ENCODE data around the gene ARHGEF7. TPM values are rescaled to one million over a fixed set of nuclear protein-coding genes. Genes with fewer than 3 reads are reported as not detected.

Gene ARHGEF7
- total RNA-seq, 1 donor, result 52.2 TPM

GRCh38 chr13:111093136-111093535, 22.0 kb upstream of the ARHGEF7 start:
- no peak overlapping the region for H3K4me3 ChIP-seq (ENCODE audit: low read depth, low read length)
- TF ChIP-seq CTCF (IDR thresholded peaks at IDR 0.05; ENCODE audit: insufficient read depth, low read depth, low read length), result no peak
- DNase-seq (ENCODE audit: low read depth), result no peak

DNA sequence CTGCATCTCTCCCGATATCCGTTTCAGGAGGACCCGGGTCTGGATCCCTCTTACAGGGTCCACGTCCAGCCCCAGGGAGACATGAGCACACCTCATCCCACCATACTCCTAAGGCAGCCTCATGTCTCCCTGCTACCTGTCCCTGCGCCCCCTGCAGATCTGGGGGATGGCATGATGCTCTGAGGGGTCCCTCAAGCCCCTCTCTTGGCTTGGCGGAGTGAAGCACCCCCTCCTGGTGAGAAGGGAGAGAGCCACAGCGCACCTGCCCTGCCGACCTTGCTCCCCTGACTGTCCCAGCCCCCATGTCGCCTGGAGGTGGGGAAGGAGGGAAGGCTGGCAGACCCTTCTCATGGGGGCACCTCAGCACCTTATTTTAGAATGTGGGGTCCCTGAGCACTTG, 21.5 kb upstream of the ARHGEF7 start:
- DNase-seq (ENCODE audit: low read depth), result no peak
- TF ChIP-seq CTCF (IDR thresholded peaks at IDR 0.05; ENCODE audit: insufficient read depth, low read depth, low read length), result no peak
- H3K4me3 ChIP-seq (ENCODE audit: low read depth, low read length), result no peak overlapping the region

- no peak overlapping the region for H3K4me3 ChIP-seq (ENCODE audit: low read depth, low read length)
- DNase-seq (ENCODE audit: low read depth), result no peak
- TF ChIP-seq CTCF (IDR thresholded peaks at IDR 0.05; ENCODE audit: insufficient read depth, low read depth, low read length), result no peak
These were observed 19.9 kb upstream of the ARHGEF7 start for GRCh38 chr13:111095031-111095840.

DNA sequence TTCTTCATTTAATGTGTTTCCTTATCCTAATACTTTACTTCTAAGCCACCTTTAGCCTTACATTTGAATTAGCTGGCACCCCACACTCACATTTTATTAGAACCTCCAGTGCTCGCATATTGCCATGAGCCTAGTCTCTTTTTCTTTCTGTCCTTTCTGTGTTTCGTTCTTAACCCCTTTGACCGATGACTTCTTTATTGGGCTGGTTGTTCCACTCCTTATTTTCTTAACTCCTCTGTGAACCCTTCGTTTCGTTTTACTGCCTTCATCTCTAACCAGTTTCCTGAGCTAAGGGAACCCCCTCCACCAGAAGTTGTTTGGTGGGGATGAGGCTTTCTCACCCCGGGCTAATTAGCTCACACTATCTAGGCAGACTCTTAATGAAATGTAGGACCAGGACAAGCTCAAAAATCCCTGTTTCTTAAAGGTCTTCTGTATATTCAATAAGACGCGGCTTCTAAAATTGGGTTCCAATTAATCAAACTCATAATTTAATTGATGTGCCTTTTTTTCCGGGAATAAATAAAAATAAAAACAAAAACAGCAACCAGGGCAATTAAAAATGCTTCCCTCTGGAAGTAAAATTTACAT, 19.1 kb upstream of the ARHGEF7 start:
- DNase-seq (ENCODE audit: low read depth), result no peak
- no peak overlapping the region for H3K4me3 ChIP-seq (ENCODE audit: low read depth, low read length)
- no peak for TF ChIP-seq CTCF (IDR thresholded peaks at IDR 0.05; ENCODE audit: insufficient read depth, low read depth, low read length)

DNA sequence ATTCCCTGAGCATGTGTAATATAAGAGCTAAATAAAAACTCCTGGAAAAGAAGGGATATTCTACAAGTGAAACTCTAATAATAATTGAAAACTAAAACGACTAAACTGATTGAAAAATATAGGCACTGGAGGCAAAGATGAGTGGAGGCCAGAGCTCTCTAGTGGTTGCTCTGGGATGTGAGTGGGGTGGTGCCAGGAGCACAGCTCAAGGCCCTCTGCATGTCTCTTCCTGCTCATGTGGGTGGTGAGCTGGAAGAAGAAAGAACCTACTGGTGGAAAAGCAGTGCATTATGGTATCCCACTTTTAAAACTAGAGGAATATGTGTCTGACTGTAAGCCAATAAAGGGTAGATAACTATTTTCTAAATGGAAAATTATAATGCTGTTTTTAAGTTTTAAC, 15.8 kb upstream of the ARHGEF7 start:
- DNase-seq (ENCODE audit: low read depth), result no peak
- no peak overlapping the region for H3K4me3 ChIP-seq (ENCODE audit: low read depth, low read length)
- TF ChIP-seq CTCF (IDR thresholded peaks at IDR 0.05; ENCODE audit: insufficient read depth, low read depth, low read length), result peak; percentile 10

DNA sequence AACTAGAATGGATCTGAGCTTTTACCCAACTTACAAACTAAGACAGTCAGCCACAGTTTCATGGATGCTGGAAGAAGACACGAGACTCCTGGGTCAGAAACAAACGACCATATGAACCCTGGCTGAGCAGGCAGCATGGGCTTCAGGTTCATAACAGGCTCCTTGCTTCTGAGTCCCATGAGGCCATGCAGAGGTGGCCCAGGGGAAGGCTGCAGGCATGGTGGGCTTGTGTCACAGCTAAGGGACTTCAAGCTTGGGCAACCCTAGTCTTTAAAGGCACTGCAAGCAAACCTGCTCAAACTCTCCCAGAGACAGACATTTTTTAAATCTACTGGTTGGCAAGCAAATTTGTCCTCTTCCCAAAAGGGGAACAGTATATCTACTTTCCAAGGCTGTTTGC, 5.1 kb upstream of the ARHGEF7 start:
- no peak for DNase-seq (ENCODE audit: low read depth)
- no peak for TF ChIP-seq CTCF (IDR thresholded peaks at IDR 0.05; ENCODE audit: insufficient read depth, low read depth, low read length)
- no peak overlapping the region for H3K4me3 ChIP-seq (ENCODE audit: low read depth, low read length)
